ENCODE data around the gene HS3ST5.

HS3ST5 gene

GRCh38 chr6:114271405-114271804, 71.4 kb downstream of the HS3ST5 start:
- TF ChIP-seq POLR2AphosphoS5 (IDR thresholded peaks at IDR 0.05; ENCODE audit: low read depth, low read length): no peak
- no peak for TF ChIP-seq TAF1 (IDR thresholded peaks at IDR 0.05; ENCODE audit: borderline replicate concordance, insufficient read depth, low read length)
- TF ChIP-seq FOXP2 (optimal IDR thresholded peaks at IDR 0.05; ENCODE audit: borderline replicate concordance, extremely low read depth, extremely low read length, insufficient read depth): no peak
- no peak for TF ChIP-seq SIN3A (IDR thresholded peaks at IDR 0.05; ENCODE audit: borderline replicate concordance, insufficient read depth, low read length)
- TF ChIP-seq, protein P1, sequence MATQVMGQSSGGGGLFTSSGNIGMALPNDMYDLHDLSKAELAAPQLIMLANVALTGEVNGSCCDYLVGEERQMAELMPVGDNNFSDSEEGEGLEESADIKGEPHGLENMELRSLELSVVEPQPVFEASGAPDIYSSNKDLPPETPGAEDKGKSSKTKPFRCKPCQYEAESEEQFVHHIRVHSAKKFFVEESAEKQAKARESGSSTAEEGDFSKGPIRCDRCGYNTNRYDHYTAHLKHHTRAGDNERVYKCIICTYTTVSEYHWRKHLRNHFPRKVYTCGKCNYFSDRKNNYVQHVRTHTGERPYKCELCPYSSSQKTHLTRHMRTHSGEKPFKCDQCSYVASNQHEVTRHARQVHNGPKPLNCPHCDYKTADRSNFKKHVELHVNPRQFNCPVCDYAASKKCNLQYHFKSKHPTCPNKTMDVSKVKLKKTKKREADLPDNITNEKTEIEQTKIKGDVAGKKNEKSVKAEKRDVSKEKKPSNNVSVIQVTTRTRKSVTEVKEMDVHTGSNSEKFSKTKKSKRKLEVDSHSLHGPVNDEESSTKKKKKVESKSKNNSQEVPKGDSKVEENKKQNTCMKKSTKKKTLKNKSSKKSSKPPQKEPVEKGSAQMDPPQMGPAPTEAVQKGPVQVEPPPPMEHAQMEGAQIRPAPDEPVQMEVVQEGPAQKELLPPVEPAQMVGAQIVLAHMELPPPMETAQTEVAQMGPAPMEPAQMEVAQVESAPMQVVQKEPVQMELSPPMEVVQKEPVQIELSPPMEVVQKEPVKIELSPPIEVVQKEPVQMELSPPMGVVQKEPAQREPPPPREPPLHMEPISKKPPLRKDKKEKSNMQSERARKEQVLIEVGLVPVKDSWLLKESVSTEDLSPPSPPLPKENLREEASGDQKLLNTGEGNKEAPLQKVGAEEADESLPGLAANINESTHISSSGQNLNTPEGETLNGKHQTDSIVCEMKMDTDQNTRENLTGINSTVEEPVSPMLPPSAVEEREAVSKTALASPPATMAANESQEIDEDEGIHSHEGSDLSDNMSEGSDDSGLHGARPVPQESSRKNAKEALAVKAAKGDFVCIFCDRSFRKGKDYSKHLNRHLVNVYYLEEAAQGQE (IDR thresholded peaks at IDR 0.05; ENCODE audit: insufficient read depth in 1 of 2, low read depth in 2 of 2, low read length in 2 of 2): no peak

DNA sequence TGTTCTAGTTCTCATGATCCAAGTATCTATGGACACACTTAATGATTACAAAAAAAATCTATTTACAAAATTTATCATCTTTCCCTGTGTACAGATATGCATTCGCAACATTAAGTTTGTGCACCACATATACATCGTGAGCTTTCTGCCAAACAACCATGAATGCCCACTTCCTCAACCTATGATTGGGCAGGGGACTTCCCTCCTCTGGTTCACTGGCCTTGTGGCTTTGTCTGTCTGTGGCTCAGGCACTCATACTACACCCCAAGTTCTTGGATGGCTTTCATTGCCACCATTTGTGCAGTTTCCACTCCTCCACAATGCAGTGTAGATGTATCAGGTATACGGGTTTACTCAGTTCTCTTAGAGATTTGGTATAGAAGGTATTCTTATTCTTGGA, 74.9 kb downstream of the HS3ST5 start:
- TF ChIP-seq TAF1 (IDR thresholded peaks at IDR 0.05; ENCODE audit: borderline replicate concordance, insufficient read depth, low read length) (no peak), POLR2AphosphoS5 (IDR thresholded peaks at IDR 0.05; ENCODE audit: low read depth, low read length) (no peak), FOXP2 (optimal IDR thresholded peaks at IDR 0.05; ENCODE audit: borderline replicate concordance, extremely low read depth, extremely low read length, insufficient read depth) (no peak), SIN3A (IDR thresholded peaks at IDR 0.05; ENCODE audit: borderline replicate concordance, insufficient read depth, low read length) (no peak)
- TF ChIP-seq, protein P1 (IDR thresholded peaks at IDR 0.05; ENCODE audit: insufficient read depth in 1 of 2, low read depth in 2 of 2, low read length in 2 of 2): no peak

DNA sequence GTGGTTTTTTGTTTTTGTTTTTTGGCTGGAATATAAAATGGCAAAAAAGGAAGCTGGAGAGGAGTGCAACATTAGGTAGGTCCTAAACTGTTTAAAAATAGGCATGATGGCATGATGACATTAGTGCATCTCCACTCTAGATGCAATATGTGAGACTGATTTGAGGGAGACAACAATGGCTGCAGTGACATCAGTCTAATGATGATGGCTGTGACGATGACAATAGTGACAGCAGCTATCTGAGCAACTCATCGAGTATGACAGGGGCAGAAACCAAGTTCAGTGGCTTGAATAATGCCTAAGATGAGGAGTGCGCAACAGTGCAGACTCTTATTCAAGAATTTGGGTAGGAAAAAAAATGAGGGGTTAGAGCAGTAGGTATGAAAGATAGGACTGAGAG, 82.0 kb downstream of the HS3ST5 start:
- TF ChIP-seq, protein P1 (IDR thresholded peaks at IDR 0.05; ENCODE audit: insufficient read depth in 1 of 2, low read depth in 2 of 2, low read length in 2 of 2): no peak
- no peak for TF ChIP-seq POLR2AphosphoS5 (IDR thresholded peaks at IDR 0.05; ENCODE audit: low read depth, low read length)
- TF ChIP-seq FOXP2 (optimal IDR thresholded peaks at IDR 0.05; ENCODE audit: borderline replicate concordance, extremely low read depth, extremely low read length, insufficient read depth): no peak
- TF ChIP-seq TAF1 (IDR thresholded peaks at IDR 0.05; ENCODE audit: borderline replicate concordance, insufficient read depth, low read length): no peak
- TF ChIP-seq SIN3A (IDR thresholded peaks at IDR 0.05; ENCODE audit: borderline replicate concordance, insufficient read depth, low read length): no peak

- no peak for TF ChIP-seq SIN3A (IDR thresholded peaks at IDR 0.05; ENCODE audit: borderline replicate concordance, insufficient read depth, low read length)
- TF ChIP-seq, protein P1 (IDR thresholded peaks at IDR 0.05; ENCODE audit: insufficient read depth in 1 of 2, low read depth in 2 of 2, low read length in 2 of 2): no peak
- TF ChIP-seq TAF1 (IDR thresholded peaks at IDR 0.05; ENCODE audit: borderline replicate concordance, insufficient read depth, low read length): no peak
- TF ChIP-seq POLR2AphosphoS5 (IDR thresholded peaks at IDR 0.05; ENCODE audit: low read depth, low read length): no peak
- TF ChIP-seq FOXP2 (optimal IDR thresholded peaks at IDR 0.05; ENCODE audit: borderline replicate concordance, extremely low read depth, extremely low read length, insufficient read depth): no peak
Observed at GRCh38 chr6:114258376-114258775, 84.4 kb downstream of the HS3ST5 start.

GRCh38 chr6:114253431-114253830, 89.4 kb downstream of the HS3ST5 start:
- TF ChIP-seq TAF1 (IDR thresholded peaks at IDR 0.05; ENCODE audit: borderline replicate concordance, insufficient read depth, low read length): no peak
- TF ChIP-seq, protein P1 (IDR thresholded peaks at IDR 0.05; ENCODE audit: insufficient read depth in 1 of 2, low read depth in 2 of 2, low read length in 2 of 2): no peak
- TF ChIP-seq SIN3A (IDR thresholded peaks at IDR 0.05; ENCODE audit: borderline replicate concordance, insufficient read depth, low read length): no peak
- TF ChIP-seq POLR2AphosphoS5 (IDR thresholded peaks at IDR 0.05; ENCODE audit: low read depth, low read length): no peak

Measured in PFSK-1 (cell line).